Testis (tissue), 3 donors: ENCODE data around the gene STAT3. TPM values are rescaled to one million over a fixed set of nuclear protein-coding genes. Genes with fewer than 3 reads are reported as not detected.

Source experiments
- DNase-seq: peaks from one replicate; pipeline ENCODE4 v3.0.0-alpha.2; 2019
- H3K27ac ChIP-seq, 2 donors: fragments of 200-600 bp; sonication (generic); one replicate each; pipeline ENCODE4 v1.5.1; 2019
- H3K27me3 ChIP-seq: fragments of 200-600 bp; sonication (generic); one replicate; pipeline ENCODE4 v1.5.1; 2019
- H3K36me3 ChIP-seq: fragments of 200-600 bp; sonication (generic); one replicate; pipeline ENCODE4 v1.5.1; 2017; ENCODE audit warnings: low read depth; ENCODE audit errors: missing control alignments
- H3K4me1 ChIP-seq: fragments of 200-600 bp; sonication (generic); one replicate; pipeline ENCODE4 v1.5.1; 2019
- H3K4me3 ChIP-seq, 2 donors: fragments of 200-600 bp; sonication (generic); one replicate each; pipeline ENCODE4 v1.5.1; 2017 to 2019
- H3K9me3 ChIP-seq: fragments of 200-600 bp; sonication (generic); one replicate; pipeline ENCODE4 v1.5.1; 2017
- POLR2A ChIP-seq: fragments of 450-650 bp; IDR thresholded peaks from one replicate; pipeline ENCODE4 v1.6.1; 2017; ENCODE audit warnings: antibody characterized with exemption, mild to moderate bottlenecking, moderate library complexity
- WGBS, 2 donors: methylation state at CpG; one replicate each; pipeline ENCODE4 v1.1.5; 2018; 5-methylcytosine and 5-hydroxymethylcytosine counted together
- intact Hi-C: fragments of 100-400 bp; cut with DNase I; formaldehyde crosslinking; loops from one replicate; pipeline ENCODE4 v1.15.1; 2023; ENCODE audit warnings: low total_unique reads
- polyA plus RNA-seq: library from polyadenylated mRNA; stranded (reverse); fragments of 350-450 nt; fragmentation: Illumina TruSeq; extraction: RNeasy Lipid Tissue Mini Kit (QIAGEN cat#74804); gene quantifications from one replicate; pipeline ENCODE4 v1.2.3, GENCODE V29; 2014; ENCODE audit warnings: low read depth, low replicate concordance; ENCODE audit not compliant: insufficient read depth
- total RNA-seq, 2 donors: library from RNA; depleted of rRNA; stranded (reverse); fragments of >200 nt; gene quantifications; one replicate each; pipeline ENCODE4 v1.2.3, GENCODE V29; 2016
- TF ChIP-seq, protein P1 (sequence below), 3 experiments: fragments of 450-650 bp in 2 of 3; fragments of 200-600 bp in 1 of 3; sonication (generic) in 1 of 3; IDR thresholded peaks; one replicate each; pipeline ENCODE4 v1.5.1; 2016 to 2019; ENCODE audit warnings: antibody characterized with exemption in 3 of 3, mild to moderate bottlenecking in 2 of 3, moderate library complexity in 1 of 3

STAT3 gene
- total and polyA plus RNA-seq, 3 donors from 2014 or later: 69.5 to 117 (median 107) TPM

DNA sequence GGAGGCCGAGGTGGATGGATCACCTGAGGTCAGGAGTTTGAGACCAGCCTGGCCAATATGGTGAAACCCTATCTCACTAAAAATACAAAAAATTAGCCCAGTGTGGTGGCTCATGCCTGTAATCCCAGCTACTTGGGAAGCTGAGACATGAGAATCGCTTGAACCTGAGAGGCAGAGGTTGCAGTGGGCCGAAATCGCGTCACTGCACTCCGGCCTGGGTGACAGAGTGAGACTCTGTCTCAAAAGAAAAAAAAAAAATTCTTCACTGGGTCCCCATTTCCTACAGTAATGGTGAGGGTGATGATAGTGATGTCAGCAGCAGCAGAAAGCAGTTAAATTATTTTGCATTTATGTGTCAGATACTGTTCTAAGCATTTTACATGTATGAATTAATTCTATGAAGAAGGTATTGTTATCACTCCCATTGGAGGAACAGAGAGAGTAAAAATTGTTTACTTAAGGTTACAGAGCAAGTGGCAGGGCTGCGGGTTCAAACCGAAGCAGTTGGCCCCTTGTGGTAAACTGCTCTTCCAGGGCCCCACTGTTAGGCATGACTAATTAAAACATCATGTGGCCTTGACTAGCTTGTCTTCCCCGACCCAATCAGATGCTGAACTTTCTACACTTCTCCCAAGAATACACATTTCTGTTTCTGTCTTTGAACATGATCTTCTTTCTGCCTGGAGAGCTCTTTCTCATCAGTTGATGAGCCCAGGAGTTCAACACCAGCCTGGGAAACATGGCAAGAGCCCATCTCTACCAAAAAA, 45.8 kb downstream of the STAT3 start:
- H3K27me3 ChIP-seq: no peaks in the 10 kb centered on the region
- H3K36me3 ChIP-seq: no peaks in the 10 kb centered on the region
- TF ChIP-seq, protein P1, sequence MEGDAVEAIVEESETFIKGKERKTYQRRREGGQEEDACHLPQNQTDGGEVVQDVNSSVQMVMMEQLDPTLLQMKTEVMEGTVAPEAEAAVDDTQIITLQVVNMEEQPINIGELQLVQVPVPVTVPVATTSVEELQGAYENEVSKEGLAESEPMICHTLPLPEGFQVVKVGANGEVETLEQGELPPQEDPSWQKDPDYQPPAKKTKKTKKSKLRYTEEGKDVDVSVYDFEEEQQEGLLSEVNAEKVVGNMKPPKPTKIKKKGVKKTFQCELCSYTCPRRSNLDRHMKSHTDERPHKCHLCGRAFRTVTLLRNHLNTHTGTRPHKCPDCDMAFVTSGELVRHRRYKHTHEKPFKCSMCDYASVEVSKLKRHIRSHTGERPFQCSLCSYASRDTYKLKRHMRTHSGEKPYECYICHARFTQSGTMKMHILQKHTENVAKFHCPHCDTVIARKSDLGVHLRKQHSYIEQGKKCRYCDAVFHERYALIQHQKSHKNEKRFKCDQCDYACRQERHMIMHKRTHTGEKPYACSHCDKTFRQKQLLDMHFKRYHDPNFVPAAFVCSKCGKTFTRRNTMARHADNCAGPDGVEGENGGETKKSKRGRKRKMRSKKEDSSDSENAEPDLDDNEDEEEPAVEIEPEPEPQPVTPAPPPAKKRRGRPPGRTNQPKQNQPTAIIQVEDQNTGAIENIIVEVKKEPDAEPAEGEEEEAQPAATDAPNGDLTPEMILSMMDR (IDR thresholded peaks at IDR 0.05): no peak
- peaks cover 2% of the 10 kb centered on the region for H3K4me1 ChIP-seq
- intact Hi-C loops: no loop called here
- WGBS, 2 donors: 84 to 85% methylated on average over 9 of the region's 9 CpGs
- no peaks in the 10 kb centered on the region for H3K9me3 ChIP-seq
- no peak overlapping the region for H3K27ac ChIP-seq
- DNase-seq: no peak
- no peak overlapping the region for H3K4me3 ChIP-seq

DNA sequence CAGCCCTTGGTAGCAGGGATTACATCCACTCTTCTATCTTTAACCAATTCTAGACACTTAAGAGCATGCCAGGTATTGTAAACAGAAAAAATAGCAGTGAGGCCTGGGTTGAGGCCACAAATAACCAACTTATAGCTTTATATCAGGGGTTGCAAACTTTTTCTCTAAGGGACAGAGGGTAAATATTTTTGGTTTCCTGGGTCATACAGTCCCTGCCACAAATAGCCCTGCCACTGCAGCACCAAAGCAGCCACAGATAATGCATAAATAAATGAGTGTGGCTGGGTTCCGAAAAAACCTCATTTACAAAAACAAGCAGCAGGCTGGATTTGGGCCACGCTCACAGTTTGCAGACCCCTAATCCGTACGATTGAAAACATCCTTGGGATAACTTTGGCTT, 46.7 kb downstream of the STAT3 start:
- Histone ChIP-seq H3K9me3 (no peaks in the 10 kb centered on the region), H3K4me1 (no peaks in the 10 kb centered on the region), H3K27ac (no peak overlapping the region), H3K27me3 (no peaks in the 10 kb centered on the region), H3K4me3 (no peak overlapping the region), H3K36me3 (no peaks in the 10 kb centered on the region)
- no peak for DNase-seq
- TF ChIP-seq, protein P1 (IDR thresholded peaks at IDR 0.05): no peak
- TF ChIP-seq POLR2A: no peak
- intact Hi-C loops: no loop called here
- 78 to 90% methylated on average over 4 of the region's 4 CpGs for WGBS, 2 donors

DNA sequence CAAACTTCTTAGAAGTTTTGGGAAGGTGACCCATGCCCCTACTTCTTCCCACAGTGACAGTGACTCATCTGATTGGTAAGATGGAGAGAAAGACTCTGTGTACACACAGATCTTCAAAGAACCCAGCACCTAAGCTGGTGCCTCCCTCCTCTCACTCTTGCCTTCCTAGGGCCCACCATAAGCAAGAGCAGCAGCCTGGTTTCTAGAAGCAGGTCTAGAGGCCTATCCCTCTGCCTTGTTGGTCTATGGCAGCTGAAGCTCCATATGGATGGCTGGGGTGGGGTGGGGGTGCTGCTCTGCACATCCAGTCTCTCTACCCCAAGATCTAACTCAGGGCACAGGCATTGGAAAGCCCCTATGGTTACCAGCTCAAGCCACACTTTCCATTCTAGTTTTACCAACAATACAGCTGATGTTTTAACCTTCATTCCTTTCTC, 47.5 kb downstream of the STAT3 start:
- no peak for DNase-seq
- intact Hi-C loops: no loop called here
- H3K4me3 ChIP-seq: no peak overlapping the region
- H3K36me3 ChIP-seq: no peaks in the 10 kb centered on the region
- H3K27me3 ChIP-seq: no peaks in the 10 kb centered on the region
- TF ChIP-seq POLR2A: no peak
- TF ChIP-seq, protein P1 (IDR thresholded peaks at IDR 0.05): no peak
- no peak overlapping the region for H3K27ac ChIP-seq
- no peaks in the 10 kb centered on the region for H3K9me3 ChIP-seq
- no peaks in the 10 kb centered on the region for H3K4me1 ChIP-seq

DNA sequence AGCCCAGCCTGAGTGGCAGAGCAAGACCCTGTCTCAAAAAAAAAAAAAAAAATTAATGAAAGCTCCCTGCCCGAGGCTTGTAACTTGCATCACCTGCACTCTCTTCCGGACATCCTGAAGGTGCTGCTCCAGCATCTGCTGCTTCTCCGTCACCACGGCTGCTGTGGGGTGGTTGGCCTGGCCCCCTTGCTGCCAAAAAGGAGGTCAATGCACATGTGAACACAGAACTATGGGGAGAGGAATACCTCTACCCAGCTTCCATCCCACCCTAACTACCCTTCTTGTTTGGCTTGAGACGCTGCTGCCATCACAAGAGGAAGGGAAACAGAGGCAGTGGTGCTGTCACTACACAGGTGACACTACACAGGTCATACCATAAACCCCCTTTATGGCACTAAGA, 49.0 kb downstream of the STAT3 start:
- no peaks in the 10 kb centered on the region for H3K27me3 ChIP-seq
- TF ChIP-seq, protein P1 (IDR thresholded peaks at IDR 0.05): no peak
- no peak for TF ChIP-seq POLR2A
- intact Hi-C loops: no loop called here
- DNase-seq: no peak
- no peaks in the 10 kb centered on the region for H3K4me1 ChIP-seq
- H3K36me3 ChIP-seq: no peaks in the 10 kb centered on the region
- H3K9me3 ChIP-seq: no peaks in the 10 kb centered on the region
- no peak overlapping the region for H3K4me3 ChIP-seq
- H3K27ac ChIP-seq: no peak overlapping the region
- WGBS, 2 donors: 81 to 87% methylated on average over 5 of the region's 5 CpGs

DNA sequence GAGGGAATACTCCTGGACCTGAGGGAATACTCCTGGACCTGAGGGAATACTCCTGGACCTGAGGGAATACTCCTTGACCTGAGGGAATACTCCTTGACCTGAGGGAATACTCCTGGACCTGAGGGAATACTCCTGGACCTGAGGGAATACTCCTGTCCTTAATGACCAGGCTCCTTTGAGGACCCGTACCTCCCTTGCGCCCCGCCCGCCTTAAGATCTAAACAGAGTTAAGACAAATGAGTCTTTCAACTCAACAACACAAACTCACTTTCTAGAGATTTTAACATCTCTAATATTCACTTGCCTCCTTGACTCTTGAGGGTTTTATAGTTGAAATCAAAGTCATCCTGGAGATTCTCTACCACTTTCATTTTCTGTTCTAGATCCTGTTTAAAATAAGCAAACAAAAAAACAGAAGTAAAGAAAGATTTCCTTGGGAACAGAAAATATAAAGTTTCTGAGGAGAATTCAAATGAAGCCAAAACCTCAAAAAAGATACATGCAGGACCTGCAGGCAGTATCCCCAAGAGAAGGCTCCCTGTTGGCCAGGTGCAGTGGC, 49.7 kb downstream of the STAT3 start:
- no peak overlapping the region for H3K27ac ChIP-seq
- H3K4me3 ChIP-seq: no peak overlapping the region
- WGBS, 2 donors: 85 to 98% methylated on average over 4 of the region's 4 CpGs

More for the DNA sequence above, 49.7 kb downstream of the STAT3 start:
- TF ChIP-seq, protein P1 (IDR thresholded peaks at IDR 0.05): no peak
- no peak for TF ChIP-seq POLR2A
- H3K4me1 ChIP-seq: no peaks in the 10 kb centered on the region
- H3K27me3 ChIP-seq: no peaks in the 10 kb centered on the region
- intact Hi-C loops: no loop called here
- H3K9me3 ChIP-seq: no peaks in the 10 kb centered on the region
- no peaks in the 10 kb centered on the region for H3K36me3 ChIP-seq
- DNase-seq: no peak
